Posterior cingulate gyrus (tissue), 11 donors: Measurements from ENCODE around the gene RASGRP3.
"Not testable (repeated sequence)": the region's sequence is repeated elsewhere in the genome, so short reads cannot be mapped to it uniquely, and the experiment has no call there.

Experiments used
- DNase-seq, 10 donors: peaks; one replicate each; pipeline versions ENCODE4 v3.0.0 to v3.0.0-alpha.2; 2020 to 2021; ENCODE audit warnings: mixed read lengths in 3 of 10
- intact Hi-C: fragments of 100-400 bp; cut with DNase I; formaldehyde crosslinking; loops from one replicate; pipeline ENCODE4 v1.15.1; 2023

The RASGRP3 gene

GRCh38 chr2:33452545-33452944 lies 23.9 kb upstream of the RASGRP3 start:
- DNase-seq, result peak in 1 of 10 donors; percentile 56
- intact Hi-C loops, result no loop called here

- intact Hi-C loops, result no loop called here
- no peak for DNase-seq
Measured at GRCh38 chr2:33453905-33454479, 22.5 kb upstream of the RASGRP3 start.

- intact Hi-C loops, result no loop called here
- no peak for DNase-seq
Measured at GRCh38 chr2:33457556-33458247, 18.7 kb upstream of the RASGRP3 start.

GRCh38 chr2:33458248-33458819 lies 18.1 kb upstream of the RASGRP3 start:
- intact Hi-C loops, result no loop called here
- DNase-seq, result no peak

GRCh38 chr2:33459745-33460144 lies 16.7 kb upstream of the RASGRP3 start:
- DNase-seq, result no peak
- intact Hi-C loops, result no loop called here

- intact Hi-C loops, result not testable (repeated sequence)
Measured at GRCh38 chr2:33462512-33462911, 13.9 kb upstream of the RASGRP3 start.

GRCh38 chr2:33467413-33467812 lies 9.0 kb upstream of the RASGRP3 start:
- no peak for DNase-seq
- intact Hi-C loops, result no loop called here

More at GRCh38 chr2:33462512-33462911, 13.9 kb upstream of the RASGRP3 start:
- not testable (repeated sequence) for DNase-seq

GRCh38 chr2:33469238-33469637 lies 7.2 kb upstream of the RASGRP3 start:
- intact Hi-C loops, result no loop called here
- no peak for DNase-seq

- peak; percentile 52 to 96 (median 80) for DNase-seq
- intact Hi-C loops, result loop anchor here (2.0 to 5.0 kb wide), 4 partner anchors 33 to 122 kb away; partner anchors contain the start of gene FAM98A
Measured at GRCh38 chr2:33475224-33476130, 972 bp upstream of the RASGRP3 start.

GRCh38 chr2:33476793-33477190 lies 343 bp downstream of the RASGRP3 start:
- no peak for DNase-seq
- intact Hi-C loops, result loop anchor here (5.0 kb wide), 2 partner anchors 36 to 121 kb away; partner anchors contain the start of gene FAM98A

GRCh38 chr2:33477473-33478468 lies 1.3 kb downstream of the RASGRP3 start:
- peak in 1 of 10 donors; percentile 40 for DNase-seq
- intact Hi-C loops, result loop anchor here (5.0 kb wide), 2 partner anchors 35 to 120 kb away; partner anchors contain the start of gene FAM98A

- intact Hi-C loops, result loop anchor here (5.0 kb wide), 2 partner anchors 33 to 118 kb away; partner anchors contain the start of gene FAM98A
- no peak for DNase-seq
Measured at GRCh38 chr2:33478968-33479731, 2.7 kb downstream of the RASGRP3 start.

GRCh38 chr2:33482518-33482917 lies 6.1 kb downstream of the RASGRP3 start:
- intact Hi-C loops, result no loop called here
- no peak for DNase-seq

- no peak for DNase-seq
- intact Hi-C loops, result no loop called here
Measured at GRCh38 chr2:33484042-33484621, 7.7 kb downstream of the RASGRP3 start.

- intact Hi-C loops, result no loop called here
- no peak for DNase-seq
Measured at GRCh38 chr2:33485051-33485450, 8.6 kb downstream of the RASGRP3 start.

- intact Hi-C loops, result no loop called here
- no peak for DNase-seq
Measured at GRCh38 chr2:33486544-33486943, 10.1 kb downstream of the RASGRP3 start.

- DNase-seq, result no peak
- intact Hi-C loops, result no loop called here
Measured at GRCh38 chr2:33488178-33488690, 11.8 kb downstream of the RASGRP3 start.
